Coronary artery (tissue), 2 donors: ENCODE measurements around the gene EFCC1.

ENCODE experiments used
- DNase-seq: peaks from one replicate; pipeline ENCODE4 v3.0.0-alpha.2; 2017; ENCODE audit warnings: low spot score
- H3K27ac ChIP-seq, 2 donors: fragments of 200-600 bp; sonication (generic); one replicate each; pipeline ENCODE4 v1.5.1; 2016 to 2019
- H3K4me3 ChIP-seq: fragments of 200-600 bp; sonication (generic); 2 replicates; pipeline ENCODE4 v1.5.1; 2016; ENCODE audit warnings: mild to moderate bottlenecking, moderate library complexity
- TF ChIP-seq, protein P1 (sequence below): fragments of 200-600 bp; sonication (generic); IDR thresholded peaks from one replicate; pipeline ENCODE4 v1.5.1; 2019; ENCODE audit warnings: antibody characterized with exemption

EFCC1 gene

DNA sequence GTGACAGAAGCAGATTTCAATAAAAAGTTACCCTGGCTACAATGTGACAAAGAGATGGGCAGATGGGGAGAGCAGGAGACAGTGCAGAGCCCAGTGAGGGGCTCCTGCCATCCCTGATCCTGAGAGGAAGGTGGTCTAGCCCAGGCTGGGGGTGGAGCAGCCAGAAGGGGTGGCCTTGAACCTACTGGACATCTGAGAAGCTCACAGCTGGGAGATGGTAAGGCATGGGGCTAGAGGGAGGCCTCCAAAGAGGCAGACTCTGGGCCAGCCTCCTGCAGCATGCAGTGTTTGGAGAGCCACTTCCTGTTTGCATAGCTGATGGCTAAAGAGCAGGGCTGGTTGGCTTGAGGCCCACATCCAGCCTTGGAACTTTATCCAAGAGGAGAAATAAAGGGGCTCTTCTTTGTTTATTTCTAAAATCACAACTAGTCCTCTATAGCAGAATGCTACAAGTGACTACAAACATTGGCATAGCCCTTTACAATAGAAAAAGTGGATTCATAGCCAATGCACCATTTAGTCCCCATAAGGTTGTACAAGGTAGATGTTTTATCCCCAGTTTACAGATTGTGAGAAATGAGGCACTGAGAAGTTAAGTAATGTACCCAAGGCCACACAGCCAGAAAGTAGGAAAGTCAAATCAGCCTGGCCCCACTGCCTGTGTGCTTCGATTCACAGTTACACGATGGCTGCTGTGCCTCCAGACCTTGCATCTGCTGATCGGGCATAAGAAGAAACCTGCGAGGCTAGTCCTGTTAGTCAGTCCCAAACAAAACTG lies 4.6 kb downstream of the EFCC1 start:
- Histone ChIP-seq H3K4me3 (no peak overlapping the region), H3K27ac (no peak overlapping the region)
- no peak for DNase-seq
- TF ChIP-seq, protein P1, sequence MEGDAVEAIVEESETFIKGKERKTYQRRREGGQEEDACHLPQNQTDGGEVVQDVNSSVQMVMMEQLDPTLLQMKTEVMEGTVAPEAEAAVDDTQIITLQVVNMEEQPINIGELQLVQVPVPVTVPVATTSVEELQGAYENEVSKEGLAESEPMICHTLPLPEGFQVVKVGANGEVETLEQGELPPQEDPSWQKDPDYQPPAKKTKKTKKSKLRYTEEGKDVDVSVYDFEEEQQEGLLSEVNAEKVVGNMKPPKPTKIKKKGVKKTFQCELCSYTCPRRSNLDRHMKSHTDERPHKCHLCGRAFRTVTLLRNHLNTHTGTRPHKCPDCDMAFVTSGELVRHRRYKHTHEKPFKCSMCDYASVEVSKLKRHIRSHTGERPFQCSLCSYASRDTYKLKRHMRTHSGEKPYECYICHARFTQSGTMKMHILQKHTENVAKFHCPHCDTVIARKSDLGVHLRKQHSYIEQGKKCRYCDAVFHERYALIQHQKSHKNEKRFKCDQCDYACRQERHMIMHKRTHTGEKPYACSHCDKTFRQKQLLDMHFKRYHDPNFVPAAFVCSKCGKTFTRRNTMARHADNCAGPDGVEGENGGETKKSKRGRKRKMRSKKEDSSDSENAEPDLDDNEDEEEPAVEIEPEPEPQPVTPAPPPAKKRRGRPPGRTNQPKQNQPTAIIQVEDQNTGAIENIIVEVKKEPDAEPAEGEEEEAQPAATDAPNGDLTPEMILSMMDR, result no peak

DNA sequence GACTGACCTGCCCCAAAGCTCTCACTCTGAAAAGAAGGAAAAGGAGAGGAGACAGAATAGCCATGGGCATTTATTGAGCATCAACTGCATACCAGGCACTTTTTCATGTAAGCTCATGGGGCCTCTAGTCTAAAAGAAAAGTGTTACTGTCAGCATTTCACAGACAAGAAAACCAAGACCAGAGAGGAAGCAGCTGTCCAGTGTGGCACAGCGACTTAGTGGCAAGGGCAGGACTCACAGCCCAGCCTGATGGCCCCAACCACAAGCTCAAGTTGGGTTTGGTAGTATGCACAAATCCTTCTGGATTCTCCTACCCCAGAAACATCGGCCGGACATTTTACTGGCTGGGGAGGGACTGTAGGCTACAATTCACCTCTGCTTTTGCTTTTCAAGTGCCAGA lies 5.8 kb downstream of the EFCC1 start:
- Histone ChIP-seq H3K4me3 (no peak overlapping the region), H3K27ac (no peak overlapping the region)
- TF ChIP-seq, protein P1, result no peak
- no peak for DNase-seq

DNA sequence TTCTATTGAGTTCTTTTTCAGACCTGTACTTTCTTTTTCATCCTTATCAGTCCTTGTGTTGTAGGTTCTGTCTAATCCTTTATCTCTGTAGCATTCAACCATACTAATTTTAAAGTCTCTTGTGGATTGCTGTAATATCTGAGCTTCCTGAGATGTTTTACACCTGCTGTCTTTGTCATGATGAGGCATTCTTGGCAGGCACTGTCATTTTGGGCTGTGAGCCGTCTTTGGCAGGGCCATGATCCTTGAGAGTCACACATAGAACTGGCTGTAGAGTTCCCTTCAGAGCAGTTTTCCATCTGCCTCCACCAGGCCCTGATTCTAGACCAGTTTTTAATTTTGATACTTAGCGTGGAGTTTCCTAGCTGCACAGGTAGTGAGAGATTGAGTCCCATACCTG lies 6.7 kb downstream of the EFCC1 start:
- H3K27ac ChIP-seq, result no peak overlapping the region
- no peak for DNase-seq
- no peak overlapping the region for H3K4me3 ChIP-seq
- TF ChIP-seq, protein P1, result no peak

- no peak overlapping the region for H3K27ac ChIP-seq
- TF ChIP-seq, protein P1, result no peak
- DNase-seq, result no peak
- no peak overlapping the region for H3K4me3 ChIP-seq
Measured at GRCh38 chr3:129009266-129009665, 8.2 kb downstream of the EFCC1 start.

DNA sequence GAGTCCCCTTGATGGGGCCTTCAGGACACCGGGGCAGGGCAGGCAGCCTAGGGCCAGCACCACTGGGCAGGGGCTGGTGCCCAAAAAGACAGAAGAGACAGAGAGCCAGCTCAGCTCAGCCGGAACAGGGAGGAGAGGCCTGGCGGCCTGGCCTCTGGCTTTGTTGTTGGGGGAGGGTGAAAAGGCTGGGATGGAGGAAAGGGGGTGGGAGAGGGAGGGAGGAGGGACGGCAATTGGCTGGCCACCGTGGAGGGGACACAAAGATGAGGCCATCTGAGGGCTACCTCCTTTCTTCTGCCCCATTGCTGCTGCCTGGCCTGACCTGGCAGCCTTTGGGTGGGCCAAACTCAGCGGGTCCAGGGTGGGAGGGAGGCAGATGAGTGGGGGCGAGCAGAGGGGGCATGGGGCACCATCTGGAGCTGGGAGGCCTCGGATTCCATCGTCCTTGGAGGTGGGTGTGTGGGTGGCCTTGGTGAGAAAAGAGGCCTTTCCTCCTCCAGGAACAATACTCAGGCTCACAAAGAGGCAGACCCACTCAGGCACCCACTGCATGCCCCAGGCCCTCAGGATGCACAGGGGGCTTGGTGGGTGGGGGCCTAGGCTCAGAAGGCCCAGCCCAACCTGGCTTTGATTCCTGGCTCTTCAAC lies 9.3 kb downstream of the EFCC1 start:
- DNase-seq, result no peak
- Histone ChIP-seq H3K4me3 (no peak overlapping the region), H3K27ac (no peak overlapping the region)
- TF ChIP-seq, protein P1, result no peak

GRCh38 chr3:129013491-129013891 lies 12.4 kb downstream of the EFCC1 start:
- peak overlapping the region in 1 of 2 donors; percentile 4 for H3K27ac ChIP-seq
- DNase-seq, result no peak
- no peak overlapping the region for H3K4me3 ChIP-seq
- TF ChIP-seq, protein P1, result no peak

DNA sequence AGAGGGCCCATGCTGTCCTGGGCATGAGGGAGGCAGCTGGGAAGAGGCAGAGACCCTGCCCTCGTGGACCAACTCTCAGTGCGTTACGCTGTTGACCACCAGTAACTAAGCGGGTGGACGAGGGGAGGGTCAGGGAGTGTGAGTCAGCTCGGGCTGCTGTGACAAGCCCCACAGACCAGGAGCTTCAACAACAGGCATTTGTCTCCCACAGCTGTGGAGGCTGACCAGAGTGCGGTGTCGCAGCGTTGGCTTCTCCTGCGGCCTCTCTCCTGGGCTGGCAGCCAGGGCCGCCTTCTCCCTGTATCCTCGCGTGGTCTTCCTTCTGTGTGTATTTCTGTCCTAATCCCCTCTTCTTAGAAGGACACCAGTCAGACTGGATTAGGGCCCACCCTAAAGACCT lies 13.0 kb downstream of the EFCC1 start:
- no peak for DNase-seq
- TF ChIP-seq, protein P1, result no peak
- no peak overlapping the region for H3K4me3 ChIP-seq
- peak overlapping the region in 1 of 2 donors; percentile 4 for H3K27ac ChIP-seq
